H1 (cell line): ENCODE results near the gene TENT4A. TPM values are rescaled to one million over a fixed set of nuclear protein-coding genes. Genes with fewer than 3 reads are reported as not detected.

Source experiments
- CTCF ChIA-PET: fragments of 300-600 bp; sonication (Branson Sonifier 250); formaldehyde crosslinking; loops from one replicate; lab custom pipeline; 2021; ENCODE audit not compliant: partially characterized antibody; lab: Charles Lee
- POLR2A ChIA-PET: fragments of 300-600 bp; sonication (Branson Sonifier 250); formaldehyde crosslinking; loops from one replicate; lab custom pipeline; 2021; ENCODE audit warnings: inconsistent platforms; ENCODE audit not compliant: partially characterized antibody; lab: Charles Lee
- DNase-seq, 2 experiments: peaks; one replicate each; pipeline versions ENCODE4 v3.0.0 to v3.0.0-alpha.2; 2010 to 2022; ENCODE audit warnings: low spot score in 2 of 2, low read depth in 1 of 2, mixed read lengths in 1 of 2
- FAIRE-seq: peaks from 2 replicates; lab custom pipeline; 2011; peaks lifted over from hg19 to GRCh38; lab: Jason Lieb, UNC
- H2AFZ ChIP-seq: 2 replicates; pipeline ENCODE4 v1.8.1; 2012; ENCODE audit warnings: low read length, inconsistent platforms
- H2AK5ac ChIP-seq: 2 replicates; pipeline ENCODE4 v1.6.1; 2013; ENCODE audit warnings: low read depth, low read length
- H2BK120ac ChIP-seq: replicated peaks from 2 replicates; pipeline ENCODE3; 2013; ENCODE audit warnings: low read depth, low read length, inconsistent platforms
- H2BK12ac ChIP-seq: 2 replicates; pipeline ENCODE4 v1.6.1; 2013; ENCODE audit warnings: low read depth, low read length
- H2BK15ac ChIP-seq: 2 replicates; pipeline ENCODE4 v1.6.1; 2013; ENCODE audit warnings: low read length
- H2BK20ac ChIP-seq: 2 replicates; pipeline ENCODE4 v1.6.1; 2013; ENCODE audit warnings: low read length
- H2BK5ac ChIP-seq: 2 replicates; pipeline ENCODE4 v1.6.1; 2013; ENCODE audit warnings: low read depth, low read length
- H3K14ac ChIP-seq: 2 replicates; pipeline ENCODE4 v1.6.1; 2013; ENCODE audit warnings: inconsistent platforms; ENCODE audit not compliant: insufficient read length
- H3K18ac ChIP-seq: 2 replicates; pipeline ENCODE4 v1.6.1; 2013; ENCODE audit warnings: low read length; ENCODE audit errors: extremely low read depth
- H3K23ac ChIP-seq: 2 replicates; pipeline ENCODE4 v1.6.1; 2013; ENCODE audit warnings: inconsistent platforms; ENCODE audit not compliant: insufficient read length
- H3K23me2 ChIP-seq: 2 replicates; pipeline ENCODE4 v1.6.1; 2013; ENCODE audit warnings: low read depth, low read length
- H3K27ac ChIP-seq: 2 replicates; pipeline ENCODE4 v1.6.1; 2011; ENCODE audit warnings: low read depth, low read length, inconsistent platforms
- H3K27me3 ChIP-seq, 4 experiments: replicated peaks in 1 of 4; 1 replicate in 1 of 4; 2 replicates in 3 of 4; pipeline versions ENCODE4 v1.6.1 to v1.8.1; 2011 to 2013; ENCODE audit warnings: low read length in 3 of 4, mild to moderate bottlenecking in 3 of 4, inconsistent platforms in 2 of 4, mixed read lengths in 2 of 4, moderate library complexity in 1 of 4; ENCODE audit not compliant: control insufficient read depth in 3 of 4, insufficient read depth in 3 of 4; ENCODE audit errors: extremely low read depth in 1 of 4
- H3K36me3 ChIP-seq, 4 experiments: 2 replicates each; pipeline versions ENCODE4 v1.6.1 to v1.8.1; 2011 to 2013; ENCODE audit warnings: mild to moderate bottlenecking in 4 of 4, low read length in 3 of 4, moderate library complexity in 2 of 4, control low read depth in 1 of 4, inconsistent platforms in 1 of 4; ENCODE audit not compliant: insufficient read depth in 4 of 4, control insufficient read depth in 2 of 4
- H3K4ac ChIP-seq: replicated peaks from 2 replicates; pipeline ENCODE3; 2013; ENCODE audit warnings: low read length, low read depth, mixed read lengths, inconsistent platforms; ENCODE audit not compliant: insufficient read length
- H3K4me1 ChIP-seq, 4 experiments: replicated peaks in 1 of 4; 1 replicate in 1 of 4; 2 replicates in 3 of 4; pipeline versions ENCODE4 v1.6.1 to v1.8.1; 2011 to 2013; ENCODE audit warnings: low read length in 3 of 4, inconsistent platforms in 2 of 4, mixed read lengths in 1 of 4; ENCODE audit not compliant: insufficient read depth in 4 of 4, control insufficient read depth in 3 of 4
- H3K4me2 ChIP-seq, 2 experiments: 2 replicates each; pipeline versions ENCODE4 v1.6.1 to v1.8.1; 2011 to 2013; ENCODE audit warnings: low read depth in 2 of 2, low read length in 2 of 2, control low read depth in 1 of 2, inconsistent platforms in 1 of 2, mild to moderate bottlenecking in 1 of 2; ENCODE audit not compliant: insufficient read depth in 1 of 2
- H3K4me3 ChIP-seq, 4 experiments: fragments of 200-600, 300-600 bp in 1 of 4; sonication (generic), shearing (Covaris generic), sonication (Bioruptor Twin) in 1 of 4; 2 replicates each; pipeline versions ENCODE4 v1.5.1 to v1.8.1; 2011 to 2016; ENCODE audit warnings: low read length in 4 of 4, low read depth in 3 of 4, control low read depth in 2 of 4, inconsistent platforms in 2 of 4, mild to moderate bottlenecking in 2 of 4, mixed read lengths in 1 of 4, moderate library complexity in 1 of 4; ENCODE audit not compliant: insufficient read depth in 2 of 4; ENCODE audit errors: extremely low read depth in 1 of 4
- H3K56ac ChIP-seq: replicated peaks from 2 replicates; pipeline ENCODE3; 2013; ENCODE audit warnings: low read depth, mild to moderate bottlenecking, mixed read lengths, low read length, inconsistent platforms; ENCODE audit not compliant: insufficient read length
- H3K79me1 ChIP-seq: 2 replicates; pipeline ENCODE4 v1.6.1; 2013; ENCODE audit warnings: low read depth, low read length, control low read depth
- H3K79me2 ChIP-seq, 2 experiments: 2 replicates each; pipeline versions ENCODE4 v1.6.1 to v1.8.1; 2012 to 2013; ENCODE audit warnings: low read length in 2 of 2, mild to moderate bottlenecking in 2 of 2, inconsistent platforms in 1 of 2; ENCODE audit not compliant: insufficient read depth in 2 of 2, control insufficient read depth in 1 of 2
- H3K9ac ChIP-seq, 4 experiments: replicated peaks in 1 of 4; 1 replicate in 1 of 4; 2 replicates in 3 of 4; pipeline versions ENCODE4 v1.6.1 to v1.8.1; 2011 to 2013; ENCODE audit warnings: low read depth in 3 of 4, low read length in 3 of 4, control low read depth in 2 of 4, mild to moderate bottlenecking in 2 of 4, moderate library complexity in 2 of 4, inconsistent platforms in 1 of 4; ENCODE audit errors: extremely low read depth in 1 of 4
- H3K9me3 ChIP-seq, 2 experiments: 2 replicates each; pipeline versions ENCODE4 v1.6.1 to v1.8.1; 2012 to 2013; ENCODE audit warnings: mild to moderate bottlenecking in 2 of 2, moderate library complexity in 2 of 2, control low read depth in 1 of 2, inconsistent platforms in 1 of 2, low read depth in 1 of 2, low read length in 1 of 2, mixed read lengths in 1 of 2; ENCODE audit not compliant: insufficient read depth in 2 of 2
- H4K20me1 ChIP-seq, 2 experiments: replicated peaks in 1 of 2; 2 replicates each; pipeline versions ENCODE3 to v1.8.1; 2011 to 2013; ENCODE audit warnings: inconsistent platforms in 2 of 2, low read length in 2 of 2, mild to moderate bottlenecking in 1 of 2; ENCODE audit not compliant: insufficient read depth in 2 of 2, control insufficient read depth in 1 of 2
- H4K5ac ChIP-seq: 2 replicates; pipeline ENCODE4 v1.6.1; 2013; ENCODE audit warnings: low read length, low read depth, mixed read lengths, inconsistent platforms; ENCODE audit not compliant: insufficient read length
- H4K8ac ChIP-seq: 2 replicates; pipeline ENCODE4 v1.8.0; 2013; ENCODE audit warnings: mild to moderate bottlenecking, moderate library complexity, low read length, inconsistent platforms; ENCODE audit not compliant: insufficient read depth; ENCODE audit errors: extremely low read depth
- H4K91ac ChIP-seq: replicated peaks from 2 replicates; pipeline ENCODE3; 2013; ENCODE audit warnings: low read length, mixed read lengths, inconsistent platforms; ENCODE audit not compliant: insufficient read length
- CHD1 ChIP-seq: IDR thresholded peaks from 2 replicates; pipeline ENCODE4 v1.6.1; 2012; ENCODE audit warnings: low read depth, low read length, improper control_type of control experiment
- WGBS, 2 experiments: shearing (Covaris generic) in 1 of 2; methylation state at CpG; one replicate each; pipeline versions ENCODE4 v1.1.6 to v1.1.7; 2013 to 2015; ENCODE audit warnings: low lambda C conversion rate in 2 of 2, mixed read lengths in 2 of 2, inconsistent platforms in 1 of 2, low coverage in 1 of 2, missing lambda C conversion rate in 1 of 2; ENCODE audit not compliant: insufficient replicate concordance in 2 of 2, insufficient coverage in 1 of 2, insufficient read length in 1 of 2; ENCODE audit errors: extremely low coverage in 1 of 2, missing lambda C conversion rate in 1 of 2; 5-methylcytosine and 5-hydroxymethylcytosine counted together
- polyA plus RNA-seq, 7 experiments: library from polyadenylated mRNA; depleted of rRNA in 3 of 7; stranded (reverse) in 5 of 7; unstranded in 2 of 7; fragments of >200 nt in 5 of 7; fragments of 200-250 nt in 2 of 7; gene quantifications; 1 replicate in 5 of 7; 2 replicates in 1 of 7; 4 replicates in 1 of 7; pipeline versions ENCODE4 v1.2.1 to v1.2.3, GENCODE V29; 2011 to 2013; ENCODE audit warnings: missing spikeins in 2 of 7, mixed read lengths in 2 of 7
- total RNA-seq: library from RNA; stranded (reverse); fragmentation: NEBNext Ultra II Directional; extraction: Animal tissue kit (Norgen Biotek cat#: 25700); gene quantifications from 2 replicates; pipeline ENCODE4 v1.2.1, GENCODE V29; 2021

The TENT4A gene
- total and polyA plus RNA-seq, 2 of the 8 experiments (the other 6 are each of a cell fraction or from before 2014, with no cell fraction given), result 8.9 to 25.1 TPM

- Histone ChIP-seq H3K4me3 (no peak overlapping the region), H4K91ac (peak overlapping the region; percentile 35), H2BK12ac (no peak overlapping the region), H3K23ac (no peak overlapping the region), H2AK5ac (no peak overlapping the region), H3K4me2 (no peak overlapping the region), H3K23me2 (0 out of 2 replicates have a peak, but pooled peaks cover 2% of the 10 kb centered on the region), H3K4ac (no peak overlapping the region), H4K5ac (no peak overlapping the region), H3K79me1 (no peaks in the 10 kb centered on the region), H3K79me2 (no peaks in the 10 kb centered on the region), H4K8ac (no peak overlapping the region), H3K18ac (no peak overlapping the region), H3K56ac (no peak overlapping the region), H2BK120ac (no peak overlapping the region), H2BK5ac (no peak overlapping the region), H3K14ac (no peak overlapping the region), H3K27ac (no peak overlapping the region), H3K27me3 (no peaks in the 10 kb centered on the region), H3K36me3 (no peaks in the 10 kb centered on the region), H4K20me1 (peaks cover 0 to 4% of the 10 kb centered on the region in 2 experiments), H3K9me3 (no peaks in the 10 kb centered on the region), H2BK15ac (no peak overlapping the region), H3K4me1 (peaks cover 0 to 2% (median 1%) of the 10 kb centered on the region in 4 experiments; a peak in 2 of 7 replicates), H2BK20ac (no peak overlapping the region), H3K9ac (no peak overlapping the region), H2AFZ (no peak overlapping the region)
- ChIA-PET POLR2A (interaction anchor here (1.0 to 1.1 kb wide), 2 partner anchors 25 to 129 kb away, joined by 3 to 5 read pairs; partner anchors contain the start of genes NSUN2 and SRD5A1), CTCF (interaction anchor here (0.6 to 2.1 kb wide), 5 partner anchors 18 to 1020 kb away, joined by 3 to 7 read pairs (median 4); no protein-coding TSS in a partner anchor)
- FAIRE-seq (no peak), DNase-seq (no peak)
- 97% methylated on average over 8 of the region's 8 CpGs; no CpG with 5 or more reads in 1 of the 2 experiments for WGBS, 2 experiments
- no peak for TF ChIP-seq CHD1
Measured at GRCh38 chr5:6762116-6762515, 48.9 kb downstream of the TENT4A start.
